OCI-LY3 (cell line): ENCODE measurements around the gene DHRSX.
"Not testable (repeated sequence)": the region's sequence is repeated elsewhere in the genome, so short reads cannot be mapped to it uniquely, and the experiment has no call there.

Source experiments
- CTCF ChIP-seq: fragments of 200-600, 300-600 bp; sonication (generic); IDR thresholded peaks from 2 replicates; pipeline ENCODE4 v1.5.1; 2014; ENCODE audit warnings: antibody characterized with exemption, low read length, low read depth
- EZH2phosphoT487 ChIP-seq: fragments of 200-600 bp; shearing (Covaris generic); IDR thresholded peaks from 2 replicates; pipeline ENCODE4 v1.6.1; 2018; ENCODE audit warnings: antibody characterized with exemption, mixed run types, low read depth

GRCh38 chrX:2463481-2463880 is 37.3 kb downstream of the DHRSX start:
- not testable (repeated sequence) for TF ChIP-seq CTCF, EZH2phosphoT487
